Inferior parietal cortex (tissue), 1 donor: ENCODE results near the gene KERA.

Experiments
- DNase-seq: peaks from one replicate; pipeline ENCODE4 v3.0.0-alpha.2; 2016; ENCODE audit errors: extremely low spot score

Gene KERA

DNA sequence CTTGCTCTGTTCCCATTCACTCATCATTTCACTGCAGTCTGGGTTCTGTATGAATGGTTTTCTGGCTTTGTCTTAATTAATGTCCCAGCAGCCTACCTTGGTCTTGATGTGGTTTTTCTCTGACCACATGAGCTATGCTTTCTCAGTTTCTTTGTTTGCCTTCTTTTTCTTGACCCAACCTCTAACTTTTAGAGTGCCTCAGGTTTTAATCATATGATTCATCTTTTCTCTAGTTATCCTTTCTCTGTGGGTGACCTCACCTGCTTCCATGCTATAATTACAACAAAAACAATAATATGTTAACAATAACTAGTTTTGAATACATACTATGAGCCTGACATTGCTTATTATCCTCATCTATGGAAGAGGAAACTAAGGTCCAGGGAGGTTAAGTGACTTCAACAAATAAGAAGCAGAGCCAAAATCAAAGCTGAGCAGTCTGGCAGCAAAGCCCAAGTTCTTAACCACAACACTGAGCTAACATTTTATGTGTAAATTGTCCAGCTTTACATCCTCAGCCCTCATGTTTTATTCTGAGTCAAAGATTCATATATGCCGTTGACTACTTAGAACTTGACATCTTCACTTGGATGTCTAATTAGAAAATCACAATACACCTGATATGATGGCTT is 48.4 kb downstream of the KERA start:
- no peak for DNase-seq

DNA sequence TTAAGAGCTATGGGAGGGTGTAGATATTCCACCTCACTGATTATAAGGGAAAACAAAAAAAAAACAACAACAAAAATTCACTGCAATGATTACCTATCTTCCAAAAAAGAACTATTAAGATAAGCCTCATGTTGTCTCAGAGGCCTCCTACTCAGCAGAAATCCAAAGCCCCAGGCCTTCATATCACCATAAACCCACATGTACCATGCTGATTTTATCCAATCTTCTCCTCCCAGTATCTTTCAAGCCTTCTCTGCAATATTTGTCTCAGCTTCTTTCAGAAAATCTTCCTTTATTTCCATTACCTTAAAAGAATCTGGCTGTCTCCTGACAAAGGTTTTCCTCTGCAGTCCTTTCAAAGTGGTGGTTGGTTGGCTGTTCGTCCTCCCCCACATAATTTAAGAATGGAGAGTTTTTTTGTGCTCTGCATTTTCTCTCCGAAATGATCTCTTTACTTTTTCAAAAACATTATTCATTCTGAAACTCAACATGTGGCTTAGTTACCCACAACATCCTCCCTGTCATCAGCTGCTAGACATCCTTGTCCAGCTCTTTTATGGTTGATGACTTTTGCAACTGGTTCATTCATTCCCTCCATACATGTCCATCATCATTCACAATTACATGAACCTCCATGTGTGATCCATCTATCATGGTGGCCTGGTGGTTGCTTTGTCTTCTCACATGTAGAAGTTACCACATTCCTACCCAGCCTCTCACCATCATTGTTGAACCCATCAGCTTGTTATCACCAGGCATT is 50.1 kb downstream of the KERA start:
- DNase-seq, result no peak

- DNase-seq, result no peak
Observed at GRCh38 chr12:91004872-91005271, 53.0 kb downstream of the KERA start, which contains the start of gene EPYC. Gene EPYC (minus strand): TSS chr12:91004972. CDS start chr12:91002565, 2,407 bp downstream.

DNA sequence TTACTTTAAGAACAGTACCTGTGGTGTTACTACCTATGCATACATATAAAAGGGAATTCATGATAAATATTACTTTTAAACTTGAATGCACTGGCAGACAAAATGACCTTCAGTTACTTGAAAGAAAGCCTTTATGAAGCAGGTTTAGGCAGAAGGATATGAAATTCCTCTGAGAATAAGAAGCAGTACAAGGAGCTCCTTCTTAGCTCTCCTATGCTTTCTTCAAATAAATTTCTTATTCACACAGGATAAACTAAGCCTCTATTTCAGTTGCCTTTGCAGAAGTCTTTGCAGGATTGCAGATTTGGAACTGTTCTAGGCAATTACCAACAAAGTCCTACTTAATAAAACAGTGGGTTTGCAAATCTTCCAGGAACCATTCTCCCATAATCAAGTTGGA is 54.1 kb downstream of the KERA start:
- DNase-seq, result no peak

DNA sequence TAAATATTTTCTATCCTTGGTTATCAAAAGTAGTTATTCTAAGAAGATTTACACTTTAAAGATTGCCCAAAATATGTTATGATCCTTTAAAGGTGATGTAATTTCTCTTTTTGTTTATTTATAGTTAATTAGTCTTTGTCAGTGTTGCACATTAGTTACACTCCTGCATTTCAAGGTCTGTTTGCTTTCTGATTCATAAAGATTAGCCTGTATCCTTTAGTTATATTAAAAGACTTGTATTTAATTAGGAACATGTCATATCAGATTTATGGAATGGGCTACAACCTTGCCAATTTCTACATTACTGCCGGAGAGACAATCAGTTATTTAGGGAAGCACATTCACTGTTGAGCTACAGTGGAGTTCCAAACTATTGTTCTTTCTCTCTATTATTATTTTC is 56.5 kb downstream of the KERA start:
- DNase-seq, result no peak
